Mesenchymal stem cell (in vitro differentiated cells and primary cell): ENCODE measurements around the gene TSPAN14.

Experiments
- DNase-seq: peaks from one replicate; pipeline ENCODE4 v3.0.0-alpha.2; 2013
- H2AFZ ChIP-seq: one replicate; pipeline ENCODE4 v1.6.1; 2013; ENCODE audit warnings: low read depth, mild to moderate bottlenecking, control low read depth, inconsistent platforms, low read length, moderate library complexity
- H2AK5ac ChIP-seq: 2 replicates; pipeline ENCODE4 v1.6.1; 2013; ENCODE audit warnings: low read length, moderate library complexity, mild to moderate bottlenecking, inconsistent platforms; ENCODE audit not compliant: severe bottlenecking
- H2BK120ac ChIP-seq: one replicate; pipeline ENCODE4 v1.6.1; 2013; ENCODE audit warnings: low read depth, mild to moderate bottlenecking, inconsistent platforms, low read length, moderate library complexity
- H2BK12ac ChIP-seq, 2 experiments: one replicate each; pipeline ENCODE4 v1.6.1; 2013; ENCODE audit warnings: inconsistent platforms in 2 of 2, low read length in 2 of 2, mild to moderate bottlenecking in 2 of 2, moderate library complexity in 2 of 2, control low read depth in 1 of 2
- H2BK15ac ChIP-seq: one replicate; pipeline ENCODE4 v1.6.1; 2013; ENCODE audit warnings: mild to moderate bottlenecking, low read depth, inconsistent platforms; ENCODE audit not compliant: poor library complexity, severe bottlenecking
- H2BK5ac ChIP-seq: 2 replicates; pipeline ENCODE4 v1.6.1; 2013; ENCODE audit warnings: low read depth, mild to moderate bottlenecking, low read length, control low read depth, inconsistent platforms; ENCODE audit not compliant: poor library complexity, severe bottlenecking
- H3K14ac ChIP-seq, 2 experiments: one replicate each; pipeline ENCODE4 v1.6.1; 2013; ENCODE audit warnings: inconsistent platforms in 2 of 2, low read length in 2 of 2, control low read depth in 1 of 2, mild to moderate bottlenecking in 1 of 2, moderate library complexity in 1 of 2
- H3K18ac ChIP-seq, 2 experiments: one replicate each; pipeline ENCODE4 v1.6.1; 2013; ENCODE audit warnings: inconsistent platforms in 2 of 2, low read length in 2 of 2, control low read depth in 1 of 2, low read depth in 1 of 2, mild to moderate bottlenecking in 1 of 2
- H3K23ac ChIP-seq, 2 experiments: one replicate each; pipeline ENCODE4 v1.6.1; 2013; ENCODE audit warnings: inconsistent platforms in 2 of 2, low read length in 2 of 2, mild to moderate bottlenecking in 2 of 2, moderate library complexity in 2 of 2, control low read depth in 1 of 2
- H3K27ac ChIP-seq: 2 replicates; pipeline ENCODE4 v1.5.1; 2013; ENCODE audit warnings: mild to moderate bottlenecking, moderate library complexity, low read length, control low read depth, inconsistent platforms; ENCODE audit not compliant: poor library complexity, severe bottlenecking
- H3K27me3 ChIP-seq, 2 experiments: 2 replicates each; pipeline versions ENCODE4 v1.6.1 to v1.7.0; 2013; ENCODE audit warnings: low read length in 2 of 2, mild to moderate bottlenecking in 2 of 2, moderate library complexity in 2 of 2, control low read depth in 1 of 2, inconsistent platforms in 1 of 2; ENCODE audit not compliant: control insufficient read depth in 1 of 2, insufficient read depth in 1 of 2
- H3K36me3 ChIP-seq, 2 experiments: 2 replicates each; pipeline versions ENCODE4 v1.6.1 to v1.7.0; 2013; ENCODE audit warnings: low read length in 2 of 2, control low read depth in 1 of 2, inconsistent platforms in 1 of 2, low read depth in 1 of 2, mild to moderate bottlenecking in 1 of 2; ENCODE audit not compliant: insufficient read depth in 2 of 2, control insufficient read depth in 1 of 2
- H3K4ac ChIP-seq, 2 experiments: one replicate each; pipeline ENCODE4 v1.6.1; 2013; ENCODE audit warnings: inconsistent platforms in 2 of 2, low read length in 2 of 2, mild to moderate bottlenecking in 2 of 2, moderate library complexity in 2 of 2, control low read depth in 1 of 2, low read depth in 1 of 2
- H3K4me1 ChIP-seq: 2 replicates; pipeline ENCODE4 v1.6.1; 2013; ENCODE audit warnings: low read depth, low read length, control low read depth; ENCODE audit not compliant: control insufficient read depth, insufficient read depth
- H3K4me2 ChIP-seq: 2 replicates; pipeline ENCODE4 v1.6.1; 2013; ENCODE audit warnings: low read length, mild to moderate bottlenecking, inconsistent platforms; ENCODE audit not compliant: poor library complexity, severe bottlenecking
- H3K4me3 ChIP-seq, 2 experiments: 2 replicates each; pipeline versions ENCODE4 v1.5.1 to v1.7.0; 2013; ENCODE audit warnings: low read length in 2 of 2, mild to moderate bottlenecking in 2 of 2, control low read depth in 1 of 2, low read depth in 1 of 2; ENCODE audit not compliant: insufficient read depth in 1 of 2
- H3K79me1 ChIP-seq: replicated peaks from 2 replicates; pipeline ENCODE4 v1.6.1; 2013; ENCODE audit warnings: mild to moderate bottlenecking, control low read depth, low read length, inconsistent platforms; ENCODE audit not compliant: poor library complexity, severe bottlenecking
- H3K9ac ChIP-seq: 2 replicates; pipeline ENCODE4 v1.7.0; 2013; ENCODE audit warnings: mild to moderate bottlenecking, low read length, moderate library complexity
- H3K9me3 ChIP-seq: 2 replicates; pipeline ENCODE4 v1.7.0; 2013; ENCODE audit warnings: mild to moderate bottlenecking, low read length; ENCODE audit not compliant: control insufficient read depth
- H4K8ac ChIP-seq: one replicate; pipeline ENCODE4 v1.6.1; 2013; ENCODE audit warnings: inconsistent platforms, mild to moderate bottlenecking, low read length, moderate library complexity
- H4K91ac ChIP-seq: one replicate; pipeline ENCODE4 v1.6.1; 2013; ENCODE audit warnings: mild to moderate bottlenecking, low read length, inconsistent platforms
- WGBS: methylation state at CpG from one replicate; pipeline ENCODE4 v1.1.7; 2013; ENCODE audit warnings: mixed read lengths; 5-methylcytosine and 5-hydroxymethylcytosine counted together

The TSPAN14 gene

DNA sequence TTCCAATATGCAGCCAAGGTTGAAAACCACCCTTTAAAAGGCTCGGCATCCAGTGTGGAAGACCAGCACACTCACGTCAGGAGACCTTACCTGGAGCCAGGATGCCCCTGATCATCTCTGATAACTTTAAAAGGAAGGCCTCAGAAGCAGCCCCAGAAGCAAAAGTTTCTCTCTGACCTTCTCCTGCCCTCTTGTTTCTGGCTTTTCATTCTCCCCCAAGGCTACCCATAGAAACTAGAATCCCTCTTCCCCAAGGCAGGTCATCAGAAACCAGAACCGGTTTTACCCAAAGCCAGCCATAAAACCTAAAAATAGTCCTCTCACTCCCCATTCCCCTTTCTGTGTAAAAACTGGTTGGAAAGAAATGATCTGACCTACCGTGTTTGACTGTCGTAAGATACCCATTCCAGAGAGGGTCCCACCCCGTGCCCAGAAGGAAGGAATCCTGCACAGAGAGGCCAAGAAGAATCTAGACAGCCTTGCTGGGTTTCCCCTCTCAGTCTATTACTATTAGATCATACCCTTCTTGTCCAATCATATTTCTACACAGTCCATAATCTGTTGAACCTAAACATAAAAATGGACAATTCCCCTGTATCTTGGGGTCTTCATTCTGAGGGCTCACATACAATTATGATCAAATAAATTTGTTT lies 17.5 kb upstream of the TSPAN14 start:
- no peak overlapping the region for H3K4ac ChIP-seq
- H3K79me1 ChIP-seq: no peaks in the 10 kb centered on the region
- no peak overlapping the region for H2BK120ac ChIP-seq
- no peak overlapping the region for H2AK5ac ChIP-seq
- 81% methylated on average over 6 of the region's 6 CpGs for WGBS
- H3K27ac ChIP-seq: no peak overlapping the region
- peaks cover 1 to 7% of the 10 kb centered on the region in 2 experiments for H3K36me3 ChIP-seq
- H3K4me1 ChIP-seq: no peaks in the 10 kb centered on the region
- H3K14ac ChIP-seq: no peak overlapping the region
- no peak overlapping the region for H2BK15ac ChIP-seq
- no peak overlapping the region for H4K91ac ChIP-seq
- no peak overlapping the region for H3K9ac ChIP-seq
- no peak overlapping the region for H3K4me2 ChIP-seq
- H2BK5ac ChIP-seq: no peak overlapping the region
- no peaks in the 10 kb centered on the region for H3K9me3 ChIP-seq
- no peak overlapping the region for H3K23ac ChIP-seq
- no peak for DNase-seq
- H3K27me3 ChIP-seq: peaks cover 0 to 15% of the 10 kb centered on the region in 2 experiments
- H3K4me3 ChIP-seq: no peak overlapping the region
- H2AFZ ChIP-seq: no peak overlapping the region
- no peak overlapping the region for H3K18ac ChIP-seq
- no peak overlapping the region for H2BK12ac ChIP-seq
- no peak overlapping the region for H4K8ac ChIP-seq

DNA sequence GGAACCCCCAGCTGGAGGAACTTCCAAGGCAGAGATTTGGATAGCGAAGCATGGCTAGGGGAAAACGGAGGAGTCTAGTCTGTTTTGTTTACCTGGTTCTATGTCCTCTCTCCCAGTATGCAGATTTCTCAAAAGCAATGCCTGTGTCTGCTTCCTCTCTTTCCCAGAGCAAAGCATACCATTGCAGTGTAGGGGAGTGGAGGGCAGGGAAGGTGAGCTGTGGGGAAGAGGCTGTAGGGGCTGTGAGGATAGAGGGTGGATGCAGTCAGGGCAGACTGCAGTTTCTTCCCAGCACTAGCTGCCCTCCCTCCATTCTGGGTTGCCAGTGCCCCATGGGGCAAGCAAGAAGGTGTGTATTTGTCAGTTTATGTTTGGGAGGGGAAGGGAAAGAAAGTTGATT lies 16.9 kb upstream of the TSPAN14 start:
- Histone ChIP-seq H2BK15ac (no peak overlapping the region), H3K18ac (no peak overlapping the region), H3K36me3 (peaks cover 0 to 7% of the 10 kb centered on the region in 2 experiments), H3K9ac (no peak overlapping the region), H3K4me1 (no peaks in the 10 kb centered on the region), H3K14ac (no peak overlapping the region), H2BK120ac (no peak overlapping the region), H2AK5ac (no peak overlapping the region), H3K23ac (no peak overlapping the region), H2BK12ac (no peak overlapping the region), H4K8ac (no peak overlapping the region), H3K4me3 (no peak overlapping the region), H2AFZ (no peak overlapping the region), H3K27me3 (peaks cover 0 to 15% of the 10 kb centered on the region in 2 experiments), H3K79me1 (no peaks in the 10 kb centered on the region), H4K91ac (no peak overlapping the region), H3K27ac (no peak overlapping the region), H3K4me2 (no peak overlapping the region), H3K9me3 (no peaks in the 10 kb centered on the region), H2BK5ac (no peak overlapping the region), H3K4ac (no peak overlapping the region)
- DNase-seq: no peak
- 58% methylated on average over 2 of the region's 2 CpGs for WGBS

DNA sequence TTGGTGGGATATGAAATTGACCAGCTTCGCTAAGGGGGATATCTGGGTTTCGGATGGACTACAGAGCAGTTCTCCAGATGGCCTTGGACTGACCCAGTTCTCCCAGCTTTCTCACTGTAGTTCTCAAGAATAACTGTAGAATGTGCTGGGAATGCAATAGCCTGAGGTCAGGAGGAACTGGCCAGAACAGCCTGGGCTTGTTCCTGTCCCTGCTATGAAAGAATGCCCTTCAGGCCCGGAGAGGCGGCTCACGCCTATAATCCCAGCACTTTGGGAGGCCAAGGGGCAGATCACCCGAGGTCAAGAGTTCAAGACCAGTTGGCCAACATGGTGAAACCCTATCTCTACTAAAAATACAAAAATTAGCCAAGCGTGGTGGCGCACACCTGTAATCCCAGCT lies 12.3 kb upstream of the TSPAN14 start:
- no peak overlapping the region for H3K4me2 ChIP-seq
- no peak for DNase-seq
- peaks cover 0 to 15% of the 10 kb centered on the region in 2 experiments for H3K27me3 ChIP-seq
- H3K14ac ChIP-seq: no peak overlapping the region
- H4K8ac ChIP-seq: no peak overlapping the region
- no peak overlapping the region for H2AK5ac ChIP-seq
- H3K18ac ChIP-seq: no peak overlapping the region
- no peak overlapping the region for H3K23ac ChIP-seq
- no peaks in the 10 kb centered on the region for H3K36me3 ChIP-seq
- H3K4me3 ChIP-seq: no peak overlapping the region
- no peak overlapping the region for H3K4ac ChIP-seq
- no peaks in the 10 kb centered on the region for H3K79me1 ChIP-seq
- H3K9me3 ChIP-seq: no peaks in the 10 kb centered on the region
- no peak overlapping the region for H3K9ac ChIP-seq
- WGBS: 95% methylated on average over 8 of the region's 8 CpGs
- H2BK12ac ChIP-seq: no peak overlapping the region
- H3K4me1 ChIP-seq: peaks cover 11% of the 10 kb centered on the region
- H2BK15ac ChIP-seq: no peak overlapping the region
- H2BK120ac ChIP-seq: no peak overlapping the region
- no peak overlapping the region for H4K91ac ChIP-seq
- no peak overlapping the region for H3K27ac ChIP-seq
- H2BK5ac ChIP-seq: no peak overlapping the region
- H2AFZ ChIP-seq: no peak overlapping the region

DNA sequence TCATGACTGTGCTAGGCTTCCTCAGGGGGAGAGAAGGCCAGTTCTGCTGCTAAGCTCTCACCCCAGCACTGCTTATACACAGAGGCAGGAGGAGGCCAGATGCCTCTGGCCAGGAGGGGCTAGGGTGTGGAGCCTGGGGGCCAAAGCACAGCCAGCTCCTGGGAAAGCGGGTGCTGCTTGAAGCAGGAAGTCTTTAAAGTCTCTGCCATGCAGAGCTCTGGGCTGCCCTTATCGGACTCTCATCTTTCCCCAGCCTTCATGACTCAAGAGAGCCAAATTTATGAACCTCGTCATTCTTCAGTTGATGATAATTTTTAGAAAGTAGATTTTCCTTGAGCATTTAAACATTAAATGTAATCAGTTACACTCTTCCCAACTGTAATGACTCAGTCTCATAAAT lies 11.2 kb upstream of the TSPAN14 start:
- Histone ChIP-seq H2BK12ac (no peak overlapping the region), H3K23ac (no peak overlapping the region), H3K36me3 (no peaks in the 10 kb centered on the region), H2BK15ac (no peak overlapping the region), H3K4ac (peak overlapping the region in 1 of 2 experiments; percentile 24), H3K4me1 (peaks cover 11% of the 10 kb centered on the region), H2AFZ (no peak overlapping the region), H3K18ac (peak overlapping the region in 1 of 2 experiments; percentile 45), H3K79me1 (no peaks in the 10 kb centered on the region), H2AK5ac (no peak overlapping the region), H2BK120ac (no peak overlapping the region), H3K14ac (no peak overlapping the region), H4K8ac (peak overlapping the region; percentile 35), H3K27me3 (peaks cover 0 to 8% of the 10 kb centered on the region in 2 experiments), H3K9me3 (no peaks in the 10 kb centered on the region), H3K9ac (no peak overlapping the region), H4K91ac (no peak overlapping the region), H3K4me2 (no peak overlapping the region), H3K27ac (no peak overlapping the region), H3K4me3 (no peak overlapping the region), H2BK5ac (no peak overlapping the region)
- peak; percentile 38 for DNase-seq
- WGBS: 25% methylated on average over 1 of the region's 3 CpGs
